Posterior vena cava (tissue), 2 donors: ENCODE results near the gene TIMELESS. TPM values are rescaled to one million over a fixed set of nuclear protein-coding genes. Genes with fewer than 3 reads are reported as not detected.

ENCODE experiments used
- DNase-seq: peaks from one replicate; pipeline ENCODE4 v3.0.0-alpha.2; 2020; ENCODE audit warnings: low spot score
- intact Hi-C, 2 donors: fragments of 100-400 bp; cut with DNase I; formaldehyde crosslinking; loops; one replicate each; pipeline versions ENCODE4 v1.14.1 to v1.14.2; 2022 to 2023
- total RNA-seq, 2 donors: library from RNA; stranded (reverse); fragmentation: NEBNext Ultra II Directional; extraction: Animal tissue kit (Norgen Biotek cat#: 25700); gene quantifications; one replicate each; pipeline ENCODE4 v1.2.1, GENCODE V29; 2021
- donor health status: DM: yes; HTN: yes; CAD: no.
- donor health status: DM: yes; HTN: yes; CAD: no.

Gene TIMELESS
- total RNA-seq, 2 donors from 2014 or later, result 4.4 TPM

- DNase-seq, result no peak
- intact Hi-C loops, result loop anchor here in 1 of 2 donors (10.0 kb wide), 1 partner anchor 89 kb away; the partner anchor contains the start of gene SPRYD4
These were observed 73.4 kb downstream of the TIMELESS start for GRCh38 chr12:56375598-56376434.

GRCh38 chr12:56374726-56375597, 74.3 kb downstream of the TIMELESS start:
- DNase-seq, result no peak
- intact Hi-C loops, result loop anchor here in 1 of 2 donors (10.0 kb wide), 1 partner anchor 90 kb away; the partner anchor contains the start of gene SPRYD4

GRCh38 chr12:56373515-56373914, 75.7 kb downstream of the TIMELESS start:
- DNase-seq, result no peak

GRCh38 chr12:56366948-56367347, 82.3 kb downstream of the TIMELESS start:
- intact Hi-C loops, result no loop called here
- DNase-seq, result no peak

More at GRCh38 chr12:56373515-56373914, 75.7 kb downstream of the TIMELESS start:
- intact Hi-C loops, result loop anchor here in 1 of 2 donors (10.0 kb wide), 1 partner anchor 91 kb away; the partner anchor contains the start of gene SPRYD4

Other genes starting within 250 kb of the TIMELESS start
- gene RNF41, start 227.5 kb downstream of the TIMELESS start, total RNA-seq, result 10 to 100 TPM; 40.1 to 44.2 TPM
- gene NABP2, start 225.1 kb downstream of the TIMELESS start, total RNA-seq, result 10 to 100 TPM; 19.9 to 23.1 TPM
- gene SLC39A5, start 219.4 kb downstream of the TIMELESS start, total RNA-seq, result not detected
- 10 to 100 TPM; 24.6 to 34.5 TPM for gene ANKRD52, start 191.0 kb downstream of the TIMELESS start, total RNA-seq
- 10 to 100 TPM in 1 of 2 donors, 1 to 10 TPM in 1; 9.6 to 10.1 TPM for gene COQ10A, start 182.5 kb downstream of the TIMELESS start, total RNA-seq
- gene CS, start 149.1 kb downstream of the TIMELESS start, total RNA-seq, result 100 to 1,000 TPM; 109 to 115 TPM
- gene CNPY2, start 133.4 kb downstream of the TIMELESS start, total RNA-seq, result 10 to 100 TPM; 62.1 to 79.3 TPM
- gene PAN2, start 115.4 kb downstream of the TIMELESS start, total RNA-seq, result 10 to 100 TPM; 29.4 to 40.7 TPM
- gene IL23A, start 110.5 kb downstream of the TIMELESS start, total RNA-seq, result not detected
- 100 to 1,000 TPM; 108 to 113 TPM for gene STAT2, start 89.3 kb downstream of the TIMELESS start, total RNA-seq
- not detected for gene APOF, start 86.6 kb downstream of the TIMELESS start, total RNA-seq
- gene MIP, start 5.2 kb upstream of the TIMELESS start, total RNA-seq, result not detected
- gene SPRYD4, start 19.2 kb upstream of the TIMELESS start, total RNA-seq, result 1 to 10 TPM; 1.7 to 2.3 TPM
- gene GLS2, start 38.7 kb upstream of the TIMELESS start, total RNA-seq, result under 1 TPM; 0.24 to 0.69 TPM
- gene RBMS2, start 72.4 kb upstream of the TIMELESS start, total RNA-seq, result 10 to 100 TPM; 57.2 to 60.5 TPM
- gene BAZ2A, start 180.9 kb upstream of the TIMELESS start, total RNA-seq, result 10 to 100 TPM; 48.7 to 66.3 TPM
- 100 to 1,000 TPM; 363 to 368 TPM for gene ATP5F1B, start 196.6 kb upstream of the TIMELESS start, total RNA-seq
- gene PTGES3, start 238.9 kb upstream of the TIMELESS start, total RNA-seq, result 100 to 1,000 TPM; 132 to 145 TPM